HS-27A (cell line): Measurements from ENCODE around the gene CSN1S1.
"Not testable (repeated sequence)": the region's sequence is repeated elsewhere in the genome, so short reads cannot be mapped to it uniquely, and the experiment has no call there.

Source experiments
- DNase-seq: peaks from one replicate; pipeline ENCODE4 v3.0.0-alpha.2; 2012; ENCODE audit warnings: low read depth, missing footprints

CSN1S1 gene, protein sequence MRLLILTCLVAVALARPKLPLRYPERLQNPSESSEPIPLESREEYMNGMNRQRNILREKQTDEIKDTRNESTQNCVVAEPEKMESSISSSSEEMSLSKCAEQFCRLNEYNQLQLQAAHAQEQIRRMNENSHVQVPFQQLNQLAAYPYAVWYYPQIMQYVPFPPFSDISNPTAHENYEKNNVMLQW

GRCh38 chr4:69930768-69931167 lies at the start of gene CSN1S1:
Gene CSN1S1 (plus strand): TSS chr4:69931068. CDS start chr4:69932556, 1,488 bp downstream.
- no peak for DNase-seq

- no peak for DNase-seq
These were observed 49.6 kb upstream of the CSN1S1 start for GRCh38 chr4:69881173-69881773.

- no peak for DNase-seq
These were observed 48.7 kb upstream of the CSN1S1 start for GRCh38 chr4:69882150-69882549.

GRCh38 chr4:69888336-69888735 lies 42.5 kb upstream of the CSN1S1 start:
- no peak for DNase-seq

DNA sequence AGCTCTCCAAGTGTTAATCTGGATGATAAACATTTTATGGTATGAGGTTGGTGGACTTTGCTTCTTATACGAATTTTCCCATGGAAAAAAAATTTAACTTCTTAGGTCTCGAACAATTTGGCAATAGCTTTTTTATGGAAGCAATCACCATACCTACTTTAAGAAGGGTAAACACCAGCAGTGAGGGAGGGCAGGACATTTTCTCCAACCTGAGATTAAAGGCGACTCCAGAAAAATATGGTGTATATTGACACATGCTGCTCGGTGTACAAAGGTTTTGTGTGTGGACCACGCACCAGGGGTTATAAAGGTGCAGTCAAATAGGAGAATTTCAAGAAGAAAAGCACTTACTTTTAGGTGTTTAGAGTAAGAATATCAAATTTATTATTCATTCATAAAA lies 36.7 kb upstream of the CSN1S1 start:
- no peak for DNase-seq

- no peak for DNase-seq
These were observed 36.1 kb upstream of the CSN1S1 start for GRCh38 chr4:69894721-69895120.

GRCh38 chr4:69896530-69897116 lies 34.2 kb upstream of the CSN1S1 start:
- DNase-seq: no peak

GRCh38 chr4:69907151-69907550 lies 23.7 kb upstream of the CSN1S1 start:
- no peak for DNase-seq

DNA sequence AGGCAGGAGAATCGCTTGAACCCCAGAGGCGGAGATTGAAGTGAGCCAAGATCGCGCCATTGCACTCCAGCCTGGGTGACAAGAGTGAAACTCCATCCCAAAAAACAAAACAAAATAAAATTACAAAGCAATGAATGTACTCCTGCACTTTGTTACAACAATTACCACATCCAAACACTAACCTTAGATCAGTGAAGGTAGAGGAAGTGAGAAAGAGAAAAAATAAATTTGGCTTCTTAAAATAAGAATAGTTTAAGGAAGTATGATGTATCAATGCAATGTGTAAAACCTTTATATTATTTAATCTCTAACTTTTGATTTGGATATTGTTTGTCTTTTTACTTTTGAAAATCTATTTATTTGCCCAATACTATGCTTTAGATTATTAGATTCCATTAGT lies 21.7 kb upstream of the CSN1S1 start:
- no peak for DNase-seq

- no peak for DNase-seq
These were observed 20.7 kb upstream of the CSN1S1 start for GRCh38 chr4:69910016-69910782.

DNA sequence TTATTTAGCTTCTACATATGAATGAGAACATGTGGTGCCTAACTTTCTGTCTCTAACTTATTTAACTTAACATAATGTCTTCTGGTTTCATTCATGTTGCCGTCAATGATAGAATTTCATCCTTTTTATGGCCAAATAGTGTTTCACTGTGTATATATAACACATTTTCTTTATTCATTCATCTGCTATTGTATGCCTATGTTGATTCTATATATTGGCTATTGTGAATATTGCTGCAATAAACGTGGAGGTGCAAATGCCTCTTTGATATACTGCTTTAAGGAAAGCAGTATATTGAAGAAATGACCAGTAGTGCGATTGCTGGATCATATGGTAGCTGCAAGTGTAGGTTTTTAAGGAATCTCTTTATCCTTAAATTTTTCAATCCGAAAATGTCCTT lies 10.0 kb upstream of the CSN1S1 start:
- no peak for DNase-seq

DNA sequence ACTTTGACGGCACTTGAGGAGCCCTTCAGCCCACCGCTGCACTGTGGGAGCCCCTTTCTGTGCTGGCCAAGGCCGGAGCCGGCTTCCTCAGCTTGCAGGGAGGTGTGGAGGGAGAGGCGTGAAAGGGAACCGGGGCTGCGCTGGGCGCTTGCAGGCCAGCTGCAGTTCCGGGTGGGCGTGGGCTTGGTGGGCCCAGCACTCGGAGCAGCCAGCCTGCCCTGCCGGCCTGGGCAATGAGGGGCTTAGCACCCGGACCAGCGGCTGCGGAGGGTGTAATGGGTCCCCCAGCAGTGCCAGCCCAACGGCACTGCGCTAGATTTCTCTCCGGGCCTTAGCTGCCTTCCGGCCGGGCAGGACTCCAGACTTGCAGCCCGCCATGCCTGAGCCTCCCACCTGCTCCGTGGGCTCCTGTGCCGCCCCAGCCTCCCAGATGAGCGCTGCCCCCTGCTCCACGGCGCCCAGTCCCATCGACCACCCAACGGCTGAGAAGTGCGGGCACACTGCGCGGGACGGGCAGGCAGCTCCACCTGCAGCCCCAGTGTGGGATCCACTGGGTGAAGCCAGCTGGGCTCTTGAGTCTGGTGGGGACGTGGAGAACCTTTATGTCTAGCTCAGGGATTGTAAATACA lies 7.0 kb upstream of the CSN1S1 start:
- not testable (repeated sequence) for DNase-seq

DNA sequence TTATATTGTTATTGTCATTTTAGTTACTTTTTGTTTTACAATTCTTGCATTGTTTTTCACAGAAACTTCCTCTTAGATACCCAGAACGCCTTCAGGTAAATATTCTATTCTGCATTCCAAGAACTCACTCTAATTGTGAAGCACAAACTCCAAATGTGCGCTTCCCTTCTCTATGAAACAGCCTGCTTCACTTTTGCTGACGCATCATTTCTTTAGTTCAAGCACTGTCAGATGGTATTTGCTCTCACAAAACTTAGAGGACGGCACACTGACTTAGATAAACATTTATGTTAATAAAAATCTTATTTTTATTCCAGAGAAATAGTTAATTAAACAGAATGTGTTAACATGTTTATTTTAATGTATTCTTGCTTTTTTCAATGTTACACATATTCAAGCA lies 3.3 kb downstream of the CSN1S1 start:
- no peak for DNase-seq

- no peak for DNase-seq
These were observed 5.7 kb downstream of the CSN1S1 start for GRCh38 chr4:69936566-69936965.

DNA sequence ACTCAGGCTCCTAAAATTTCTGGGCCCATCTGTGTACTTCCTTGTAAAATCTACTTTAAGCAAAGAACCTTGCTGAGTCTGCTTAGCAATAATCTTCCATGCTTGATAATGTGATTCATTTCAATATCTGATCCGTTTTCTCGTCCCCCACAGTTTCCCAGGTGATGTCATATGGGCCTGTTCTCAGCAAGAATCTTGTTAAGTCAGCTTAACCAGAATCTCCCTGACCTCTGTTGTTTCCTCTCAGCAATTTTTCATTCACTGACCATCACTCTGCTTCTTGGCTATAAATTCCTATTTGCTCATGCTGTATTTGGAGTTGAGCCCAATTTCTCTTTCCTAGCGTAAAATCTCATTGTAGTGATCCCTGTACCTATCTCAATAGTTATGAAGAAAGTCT lies 20.7 kb downstream of the CSN1S1 start:
- DNase-seq: no peak

GRCh38 chr4:69957209-69957608 lies 26.3 kb downstream of the CSN1S1 start:
- DNase-seq: no peak

DNA sequence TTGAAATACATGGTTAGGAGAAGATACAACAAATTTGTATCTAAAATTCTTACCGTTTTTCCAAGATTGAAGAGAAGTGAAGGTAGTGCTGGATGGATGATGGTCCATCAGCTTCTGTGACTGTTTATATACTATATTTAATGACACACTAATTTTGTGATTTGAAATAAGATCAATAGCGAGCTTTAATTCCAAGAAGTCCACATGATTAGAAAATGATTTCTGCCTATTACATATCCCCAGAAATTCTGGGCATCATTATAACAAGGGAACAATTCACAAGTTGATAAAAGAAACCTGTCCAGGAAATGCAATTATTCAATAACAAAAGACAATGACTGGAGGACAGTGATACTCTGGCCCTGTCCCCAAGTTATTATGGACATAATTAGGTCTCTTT lies 34.8 kb downstream of the CSN1S1 start, which contains the start of gene CSN2:
Gene CSN2 (minus strand): TSS at position 101 of the 400 bp plus-strand sequence. CDS start 4,733 bp downstream, outside the sequence.
- DNase-seq: no peak

- DNase-seq: no peak
These were observed 39.2 kb downstream of the CSN1S1 start for GRCh38 chr4:69970071-69970470.

GRCh38 chr4:69974631-69975030 lies 43.8 kb downstream of the CSN1S1 start:
- no peak for DNase-seq

DNA sequence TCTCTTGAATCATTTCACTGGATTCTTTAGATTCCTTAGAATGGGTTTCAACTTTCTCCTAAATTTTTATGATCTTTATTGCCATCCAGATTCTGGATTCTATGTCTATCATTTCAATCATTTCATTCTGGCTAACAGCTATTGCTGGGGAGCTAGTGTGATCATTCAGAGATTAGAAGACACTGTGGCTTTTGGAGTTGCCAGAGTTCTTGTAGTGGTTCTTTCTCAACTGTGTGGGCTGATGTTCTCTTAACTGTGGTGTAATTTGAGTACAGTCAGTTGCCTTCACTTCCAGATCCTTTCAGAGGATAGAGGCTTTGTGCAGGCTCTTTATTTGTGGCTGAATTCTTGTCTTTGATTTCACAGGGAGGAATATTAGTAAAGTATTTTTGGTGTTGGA lies 46.7 kb downstream of the CSN1S1 start:
- DNase-seq: no peak

GRCh38 chr4:69984030-69984443 lies 53.2 kb downstream of the CSN1S1 start:
- DNase-seq: no peak

DNA sequence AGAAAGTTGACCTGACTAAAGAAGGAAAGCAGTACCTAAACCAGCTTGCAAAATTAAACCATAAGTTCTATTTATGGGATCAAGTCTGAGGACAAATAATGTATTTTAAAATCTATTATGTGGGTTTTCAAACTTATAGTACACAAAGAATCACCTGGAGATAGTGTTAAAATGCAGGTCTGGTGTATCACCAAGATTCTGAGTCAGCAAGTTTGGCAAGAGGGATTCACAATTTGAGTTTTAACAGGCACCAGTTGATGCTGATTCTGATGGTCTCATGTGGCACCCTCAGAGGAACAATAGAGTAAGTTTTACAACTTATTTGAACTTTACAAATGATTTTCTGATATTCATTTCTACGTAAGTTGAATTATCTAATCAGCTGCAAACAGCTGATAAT lies 55.8 kb downstream of the CSN1S1 start:
- no peak for DNase-seq
